HepG2 (cell line): ENCODE results near the gene STARD10. TPM values are rescaled to one million over a fixed set of nuclear protein-coding genes. Genes with fewer than 3 reads are reported as not detected.
A peak's percentile ranks its signal among the peaks of the same experiment; 100 is the strongest.

Experiments used
- BRCA1 ChIP-seq: sonication (generic); formaldehyde crosslinking; IDR thresholded peaks from 2 replicates; pipeline ENCODE4 v1.4.0; 2020; ENCODE audit warnings: missing genetic modification reagents
- NFKBIZ ChIP-seq: IDR thresholded peaks from 2 replicates; pipeline ENCODE4 v1.6.1; 2018; ENCODE audit warnings: missing genetic modification reagents, missing compliant biosample characterization
- POLR2AphosphoS5 ChIP-seq: IDR thresholded peaks from 2 replicates; pipeline ENCODE4 v1.6.1; 2012; ENCODE audit warnings: low read depth, low read length
- SRY ChIP-seq: sonication (generic); formaldehyde crosslinking; IDR thresholded peaks from 2 replicates; pipeline ENCODE4 v1.8.0; 2022; ENCODE audit warnings: mild to moderate bottlenecking, missing genetic modification reagents
- ZKSCAN1 ChIP-seq: fragments of 150-350 bp; IDR thresholded peaks from 2 replicates; pipeline ENCODE4 v1.6.1; 2014; ENCODE audit warnings: low read length
- ZNF451 ChIP-seq: sonication (generic); formaldehyde crosslinking; IDR thresholded peaks from 2 replicates; pipeline ENCODE4 v1.5.0; 2020; ENCODE audit warnings: mild to moderate bottlenecking, missing genetic modification reagents
- ZNF547 ChIP-seq: sonication (generic); formaldehyde crosslinking; IDR thresholded peaks from 2 replicates; pipeline ENCODE4 v1.5.1; 2020; ENCODE audit warnings: mild to moderate bottlenecking, missing genetic modification reagents
- ZNF761 ChIP-seq: sonication (generic); formaldehyde crosslinking; conservative IDR thresholded peaks from 2 replicates; pipeline ENCODE4 v1.4.0; 2020; ENCODE audit warnings: mild to moderate bottlenecking, missing genetic modification reagents
- ZSCAN12 ChIP-seq: sonication (generic); formaldehyde crosslinking; IDR thresholded peaks from 2 replicates; pipeline ENCODE4 v1.9.0; 2021; ENCODE audit warnings: mild to moderate bottlenecking, missing genetic modification reagents
- polyA plus RNA-seq, 8 experiments: library from polyadenylated mRNA; depleted of rRNA in 3 of 8; stranded (reverse) in 7 of 8; unstranded in 1 of 8; fragments of >200 nt; fragmentation: Illumina TruSeq in 4 of 8; extraction: Trizol in 4 of 8; gene quantifications; 2 replicates each; pipeline versions ENCODE4 v1.2.1 to v1.2.3, GENCODE V29; 2011 to 2016; ENCODE audit warnings: low read depth in 4 of 8, missing spikeins in 1 of 8, mixed read lengths in 1 of 8; ENCODE audit not compliant: insufficient read depth in 1 of 8
- total RNA-seq, 5 experiments: library from RNA; depleted of rRNA; stranded (reverse); fragments of >200 nt; fragmentation: Illumina TruSeq; extraction: Trizol; gene quantifications; 2 replicates each; pipeline ENCODE4 v1.2.3, GENCODE V29; 2016; ENCODE audit warnings: low read depth in 1 of 5
- TF ChIP-seq, protein P1 (sequence below): sonication (generic); formaldehyde crosslinking; IDR thresholded peaks from one replicate; pipeline ENCODE4 v1.5.1; 2020; ENCODE audit warnings: mild to moderate bottlenecking, missing genetic modification reagents; ENCODE audit errors: not compliant biosample characterization
- TF ChIP-seq, protein P2 (sequence below): sonication (generic); formaldehyde crosslinking; IDR thresholded peaks from 2 replicates; pipeline ENCODE4 v1.4.0; 2020; ENCODE audit warnings: missing genetic modification reagents; ENCODE audit errors: not compliant biosample characterization
- TF ChIP-seq, protein P3 (sequence below): sonication (generic); formaldehyde crosslinking; IDR thresholded peaks from 2 replicates; pipeline ENCODE4 v1.5.0; 2020; ENCODE audit warnings: mild to moderate bottlenecking, low read depth, missing genetic modification reagents, borderline replicate concordance
- TF ChIP-seq, protein P4 (sequence below): sonication (generic); formaldehyde crosslinking; IDR thresholded peaks from 2 replicates; pipeline ENCODE4 v1.8.0; 2022; ENCODE audit warnings: mild to moderate bottlenecking, missing genetic modification reagents, moderate library complexity
- TF ChIP-seq, protein P5 (sequence below): IDR thresholded peaks from 2 replicates; pipeline ENCODE4 v1.6.1; 2016; ENCODE audit warnings: missing genetic modification reagents, missing compliant biosample characterization
- TF ChIP-seq, protein P6 (sequence below): sonication (generic); formaldehyde crosslinking; conservative IDR thresholded peaks from 2 replicates; pipeline ENCODE4 v1.5.0; 2020; ENCODE audit warnings: missing genetic modification reagents
- TF ChIP-seq, protein P7 (sequence below): sonication (generic); formaldehyde crosslinking; IDR thresholded peaks from 2 replicates; pipeline ENCODE4 v1.8.0; 2022; ENCODE audit warnings: mild to moderate bottlenecking, missing genetic modification reagents, moderate library complexity

STARD10 gene
- total and polyA plus RNA-seq, 2 of the 13 experiments (the other 11 are each of a cell fraction or from before 2014, with no cell fraction given) = 260 to 341 TPM

DNA sequence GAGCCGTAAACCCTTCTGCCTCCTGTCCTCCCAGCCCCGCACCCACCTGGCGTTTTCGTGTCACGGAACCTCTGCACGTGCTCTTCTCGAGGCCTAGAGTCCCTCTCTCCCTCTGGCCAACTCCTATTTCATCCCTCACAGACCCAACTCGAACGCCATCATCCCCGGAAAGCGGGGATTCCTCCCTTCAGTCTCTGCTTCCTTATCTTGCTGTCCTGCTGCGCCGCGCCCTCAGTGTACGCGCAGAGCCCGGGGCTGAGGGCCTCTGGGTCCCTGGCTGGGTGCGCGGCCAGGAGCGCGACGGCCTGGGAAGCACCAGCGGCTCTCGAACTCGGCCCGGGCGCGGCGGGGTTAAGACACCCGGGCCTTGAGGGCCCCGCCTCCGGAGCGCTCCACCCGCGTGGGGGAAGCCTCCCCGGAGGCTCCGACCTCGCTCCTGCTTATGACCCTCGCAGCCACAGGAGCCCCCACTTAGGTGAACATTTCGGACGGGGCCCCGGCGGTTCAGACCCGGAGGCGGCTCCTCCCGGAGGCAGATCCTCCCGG is 20.0 kb upstream of the STARD10 start (continued):
- TF ChIP-seq, protein P1, sequence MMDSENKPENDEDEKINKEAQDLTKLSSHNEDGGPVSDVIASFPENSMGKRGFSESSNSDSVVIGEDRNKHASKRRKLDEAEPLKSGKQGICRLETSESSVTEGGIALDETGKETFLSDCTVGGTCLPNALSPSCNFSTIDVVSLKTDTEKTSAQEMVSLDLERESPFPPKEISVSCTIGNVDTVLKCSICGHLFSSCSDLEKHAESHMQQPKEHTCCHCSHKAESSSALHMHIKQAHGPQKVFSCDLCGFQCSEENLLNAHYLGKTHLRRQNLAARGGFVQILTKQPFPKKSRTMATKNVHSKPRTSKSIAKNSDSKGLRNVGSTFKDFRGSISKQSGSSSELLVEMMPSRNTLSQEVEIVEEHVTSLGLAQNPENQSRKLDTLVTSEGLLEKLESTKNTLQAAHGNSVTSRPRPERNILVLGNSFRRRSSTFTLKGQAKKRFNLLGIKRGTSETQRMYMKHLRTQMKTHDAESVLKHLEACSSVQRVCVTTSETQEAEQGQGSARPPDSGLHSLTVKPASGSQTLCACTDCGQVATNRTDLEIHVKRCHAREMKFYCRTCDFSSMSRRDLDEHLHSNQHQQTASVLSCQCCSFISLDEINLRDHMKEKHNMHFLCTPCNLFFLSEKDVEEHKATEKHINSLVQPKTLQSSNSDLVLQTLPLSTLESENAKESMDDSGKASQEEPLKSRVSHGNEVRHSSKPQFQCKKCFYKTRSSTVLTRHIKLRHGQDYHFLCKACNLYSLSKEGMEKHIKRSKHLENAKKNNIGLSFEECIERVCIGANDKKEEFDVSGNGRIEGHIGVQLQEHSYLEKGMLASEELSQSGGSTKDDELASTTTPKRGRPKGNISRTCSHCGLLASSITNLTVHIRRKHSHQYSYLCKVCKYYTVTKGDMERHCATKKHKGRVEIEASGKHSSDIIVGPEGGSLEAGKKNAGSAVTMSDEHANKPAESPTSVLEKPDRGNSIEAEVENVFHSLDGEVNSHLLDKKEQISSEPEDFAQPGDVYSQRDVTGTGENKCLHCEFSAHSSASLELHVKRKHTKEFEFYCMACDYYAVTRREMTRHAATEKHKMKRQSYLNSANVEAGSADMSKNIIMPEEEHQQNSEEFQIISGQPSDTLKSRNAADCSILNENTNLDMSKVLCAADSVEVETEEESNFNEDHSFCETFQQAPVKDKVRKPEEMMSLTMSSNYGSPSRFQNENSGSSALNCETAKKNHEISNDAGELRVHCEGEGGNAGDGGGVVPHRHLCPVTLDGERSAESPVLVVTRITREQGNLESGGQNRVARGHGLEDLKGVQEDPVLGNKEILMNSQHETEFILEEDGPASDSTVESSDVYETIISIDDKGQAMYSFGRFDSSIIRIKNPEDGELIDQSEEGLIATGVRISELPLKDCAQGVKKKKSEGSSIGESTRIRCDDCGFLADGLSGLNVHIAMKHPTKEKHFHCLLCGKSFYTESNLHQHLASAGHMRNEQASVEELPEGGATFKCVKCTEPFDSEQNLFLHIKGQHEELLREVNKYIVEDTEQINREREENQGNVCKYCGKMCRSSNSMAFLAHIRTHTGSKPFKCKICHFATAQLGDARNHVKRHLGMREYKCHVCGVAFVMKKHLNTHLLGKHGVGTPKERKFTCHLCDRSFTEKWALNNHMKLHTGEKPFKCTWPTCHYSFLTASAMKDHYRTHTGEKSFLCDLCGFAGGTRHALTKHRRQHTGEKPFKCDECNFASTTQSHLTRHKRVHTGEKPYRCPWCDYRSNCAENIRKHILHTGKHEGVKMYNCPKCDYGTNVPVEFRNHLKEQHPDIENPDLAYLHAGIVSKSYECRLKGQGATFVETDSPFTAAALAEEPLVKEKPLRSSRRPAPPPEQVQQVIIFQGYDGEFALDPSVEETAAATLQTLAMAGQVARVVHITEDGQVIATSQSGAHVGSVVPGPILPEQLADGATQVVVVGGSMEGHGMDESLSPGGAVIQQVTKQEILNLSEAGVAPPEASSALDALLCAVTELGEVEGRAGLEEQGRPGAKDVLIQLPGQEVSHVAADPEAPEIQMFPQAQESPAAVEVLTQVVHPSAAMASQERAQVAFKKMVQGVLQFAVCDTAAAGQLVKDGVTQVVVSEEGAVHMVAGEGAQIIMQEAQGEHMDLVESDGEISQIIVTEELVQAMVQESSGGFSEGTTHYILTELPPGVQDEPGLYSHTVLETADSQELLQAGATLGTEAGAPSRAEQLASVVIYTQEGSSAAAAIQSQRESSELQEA (CRISPR knock-in tag) = peak; percentile 41
- peak; percentile 77; the same call in 1 of the 2 replicates for TF ChIP-seq ZSCAN12
- no peak for TF ChIP-seq ZNF761
- TF ChIP-seq BRCA1 = no peak; the same call in 1 of the 2 replicates
- no peak; the same call in 1 of the 2 replicates for TF ChIP-seq SRY (CRISPR knock-in tag)
- TF ChIP-seq ZNF451 (CRISPR knock-in tag) = no peak; the same call in none of the 2 replicates
- TF ChIP-seq, protein P2, sequence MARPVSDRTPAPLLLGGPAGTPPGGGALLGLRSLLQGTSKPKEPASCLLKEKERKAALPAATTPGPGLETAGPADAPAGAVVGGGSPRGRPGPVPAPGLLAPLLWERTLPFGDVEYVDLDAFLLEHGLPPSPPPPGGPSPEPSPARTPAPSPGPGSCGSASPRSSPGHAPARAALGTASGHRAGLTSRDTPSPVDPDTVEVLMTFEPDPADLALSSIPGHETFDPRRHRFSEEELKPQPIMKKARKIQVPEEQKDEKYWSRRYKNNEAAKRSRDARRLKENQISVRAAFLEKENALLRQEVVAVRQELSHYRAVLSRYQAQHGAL (CRISPR knock-in tag) = no peak
- TF ChIP-seq, protein P3, sequence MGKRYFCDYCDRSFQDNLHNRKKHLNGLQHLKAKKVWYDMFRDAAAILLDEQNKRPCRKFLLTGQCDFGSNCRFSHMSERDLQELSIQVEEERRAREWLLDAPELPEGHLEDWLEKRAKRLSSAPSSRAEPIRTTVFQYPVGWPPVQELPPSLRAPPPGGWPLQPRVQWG (CRISPR knock-in tag) = no peak
- TF ChIP-seq ZNF547 (CRISPR knock-in tag) = peak; percentile 55
- peak; percentile 81 for TF ChIP-seq POLR2AphosphoS5
- peak; percentile 60; the same call in 1 of the 2 replicates for TF ChIP-seq NFKBIZ (CRISPR knock-in tag)
- TF ChIP-seq, protein P4, sequence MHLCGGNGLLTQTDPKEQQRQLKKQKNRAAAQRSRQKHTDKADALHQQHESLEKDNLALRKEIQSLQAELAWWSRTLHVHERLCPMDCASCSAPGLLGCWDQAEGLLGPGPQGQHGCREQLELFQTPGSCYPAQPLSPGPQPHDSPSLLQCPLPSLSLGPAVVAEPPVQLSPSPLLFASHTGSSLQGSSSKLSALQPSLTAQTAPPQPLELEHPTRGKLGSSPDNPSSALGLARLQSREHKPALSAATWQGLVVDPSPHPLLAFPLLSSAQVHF (CRISPR knock-in tag) = no peak
- TF ChIP-seq, protein P5, sequence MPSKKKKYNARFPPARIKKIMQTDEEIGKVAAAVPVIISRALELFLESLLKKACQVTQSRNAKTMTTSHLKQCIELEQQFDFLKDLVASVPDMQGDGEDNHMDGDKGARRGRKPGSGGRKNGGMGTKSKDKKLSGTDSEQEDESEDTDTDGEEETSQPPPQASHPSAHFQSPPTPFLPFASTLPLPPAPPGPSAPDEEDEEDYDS = peak; percentile 94
- no peak for TF ChIP-seq ZKSCAN1
- TF ChIP-seq, protein P6, sequence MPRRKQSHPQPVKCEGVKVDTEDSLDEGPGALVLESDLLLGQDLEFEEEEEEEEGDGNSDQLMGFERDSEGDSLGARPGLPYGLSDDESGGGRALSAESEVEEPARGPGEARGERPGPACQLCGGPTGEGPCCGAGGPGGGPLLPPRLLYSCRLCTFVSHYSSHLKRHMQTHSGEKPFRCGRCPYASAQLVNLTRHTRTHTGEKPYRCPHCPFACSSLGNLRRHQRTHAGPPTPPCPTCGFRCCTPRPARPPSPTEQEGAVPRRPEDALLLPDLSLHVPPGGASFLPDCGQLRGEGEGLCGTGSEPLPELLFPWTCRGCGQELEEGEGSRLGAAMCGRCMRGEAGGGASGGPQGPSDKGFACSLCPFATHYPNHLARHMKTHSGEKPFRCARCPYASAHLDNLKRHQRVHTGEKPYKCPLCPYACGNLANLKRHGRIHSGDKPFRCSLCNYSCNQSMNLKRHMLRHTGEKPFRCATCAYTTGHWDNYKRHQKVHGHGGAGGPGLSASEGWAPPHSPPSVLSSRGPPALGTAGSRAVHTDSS (CRISPR knock-in tag) = no peak
- TF ChIP-seq, protein P7, sequence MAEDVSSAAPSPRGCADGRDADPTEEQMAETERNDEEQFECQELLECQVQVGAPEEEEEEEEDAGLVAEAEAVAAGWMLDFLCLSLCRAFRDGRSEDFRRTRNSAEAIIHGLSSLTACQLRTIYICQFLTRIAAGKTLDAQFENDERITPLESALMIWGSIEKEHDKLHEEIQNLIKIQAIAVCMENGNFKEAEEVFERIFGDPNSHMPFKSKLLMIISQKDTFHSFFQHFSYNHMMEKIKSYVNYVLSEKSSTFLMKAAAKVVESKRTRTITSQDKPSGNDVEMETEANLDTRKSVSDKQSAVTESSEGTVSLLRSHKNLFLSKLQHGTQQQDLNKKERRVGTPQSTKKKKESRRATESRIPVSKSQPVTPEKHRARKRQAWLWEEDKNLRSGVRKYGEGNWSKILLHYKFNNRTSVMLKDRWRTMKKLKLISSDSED (CRISPR knock-in tag) = no peak
